ENCODE measurements around the gene CXCR6. TPM values are rescaled to one million over a fixed set of nuclear protein-coding genes. Genes with fewer than 3 reads are reported as not detected.

The CXCR6 gene
- total RNA-seq, 4 donors from 2014 or later: 1.7 to 3.6 (median 2.5) TPM; not detected in 1

DNA sequence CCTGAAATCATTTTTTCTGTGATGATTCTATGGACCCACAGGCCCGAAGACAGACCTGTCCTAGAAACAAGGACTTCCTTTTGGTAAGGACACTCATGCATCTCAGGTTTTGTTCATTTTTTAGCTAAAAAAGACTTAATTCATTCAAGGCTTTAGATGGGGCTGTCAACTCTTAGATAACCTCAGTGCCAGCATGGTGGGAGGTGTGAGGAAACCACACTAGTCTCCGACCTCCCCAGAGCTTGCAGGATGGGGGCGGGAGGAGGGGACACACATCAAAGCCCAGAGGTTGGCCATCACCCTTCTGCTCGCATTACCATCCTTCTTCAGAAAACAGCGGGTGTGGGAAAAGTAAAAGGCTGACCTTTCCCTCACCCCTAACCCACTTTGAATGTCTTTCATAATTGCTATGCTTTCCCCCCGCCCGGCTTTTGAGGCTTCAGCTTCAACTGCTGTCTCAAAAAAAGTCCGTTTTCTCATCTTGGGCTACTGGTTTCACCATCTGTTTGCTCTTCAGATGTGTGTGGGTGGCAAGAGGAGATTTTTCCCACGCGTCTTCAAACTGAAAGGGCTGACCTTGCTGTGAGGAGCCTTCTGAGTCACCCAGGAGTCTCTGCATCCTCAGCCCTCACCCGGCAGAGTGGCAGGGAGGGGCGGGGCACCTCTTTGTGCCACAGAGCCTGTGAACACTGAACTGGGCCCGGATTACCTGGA lies 27.6 kb upstream of the CXCR6 start:
- H3K4me3 ChIP-seq: peak overlapping the region; percentile 0 to 18 (median 12)
- peak in 2 of 3 donors; percentile 74 to 83 for DNase-seq
- no peaks in the 10 kb centered on the region for H3K27me3 ChIP-seq
- no peaks in the 10 kb centered on the region for H3K9me3 ChIP-seq
- TF ChIP-seq, protein P1, sequence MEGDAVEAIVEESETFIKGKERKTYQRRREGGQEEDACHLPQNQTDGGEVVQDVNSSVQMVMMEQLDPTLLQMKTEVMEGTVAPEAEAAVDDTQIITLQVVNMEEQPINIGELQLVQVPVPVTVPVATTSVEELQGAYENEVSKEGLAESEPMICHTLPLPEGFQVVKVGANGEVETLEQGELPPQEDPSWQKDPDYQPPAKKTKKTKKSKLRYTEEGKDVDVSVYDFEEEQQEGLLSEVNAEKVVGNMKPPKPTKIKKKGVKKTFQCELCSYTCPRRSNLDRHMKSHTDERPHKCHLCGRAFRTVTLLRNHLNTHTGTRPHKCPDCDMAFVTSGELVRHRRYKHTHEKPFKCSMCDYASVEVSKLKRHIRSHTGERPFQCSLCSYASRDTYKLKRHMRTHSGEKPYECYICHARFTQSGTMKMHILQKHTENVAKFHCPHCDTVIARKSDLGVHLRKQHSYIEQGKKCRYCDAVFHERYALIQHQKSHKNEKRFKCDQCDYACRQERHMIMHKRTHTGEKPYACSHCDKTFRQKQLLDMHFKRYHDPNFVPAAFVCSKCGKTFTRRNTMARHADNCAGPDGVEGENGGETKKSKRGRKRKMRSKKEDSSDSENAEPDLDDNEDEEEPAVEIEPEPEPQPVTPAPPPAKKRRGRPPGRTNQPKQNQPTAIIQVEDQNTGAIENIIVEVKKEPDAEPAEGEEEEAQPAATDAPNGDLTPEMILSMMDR (IDR thresholded peaks at IDR 0.05): no peak
- no peak for TF ChIP-seq POLR2A (IDR thresholded peaks at IDR 0.05)
- H3K36me3 ChIP-seq: peaks cover 0 to 13% (median 0%) of the 10 kb centered on the region in 3 donors
- H3K27ac ChIP-seq: peak overlapping the region; percentile 40 to 70 (median 64)
- H3K4me1 ChIP-seq: peaks cover 0 to 10% (median 0%) of the 10 kb centered on the region in 4 donors

DNA sequence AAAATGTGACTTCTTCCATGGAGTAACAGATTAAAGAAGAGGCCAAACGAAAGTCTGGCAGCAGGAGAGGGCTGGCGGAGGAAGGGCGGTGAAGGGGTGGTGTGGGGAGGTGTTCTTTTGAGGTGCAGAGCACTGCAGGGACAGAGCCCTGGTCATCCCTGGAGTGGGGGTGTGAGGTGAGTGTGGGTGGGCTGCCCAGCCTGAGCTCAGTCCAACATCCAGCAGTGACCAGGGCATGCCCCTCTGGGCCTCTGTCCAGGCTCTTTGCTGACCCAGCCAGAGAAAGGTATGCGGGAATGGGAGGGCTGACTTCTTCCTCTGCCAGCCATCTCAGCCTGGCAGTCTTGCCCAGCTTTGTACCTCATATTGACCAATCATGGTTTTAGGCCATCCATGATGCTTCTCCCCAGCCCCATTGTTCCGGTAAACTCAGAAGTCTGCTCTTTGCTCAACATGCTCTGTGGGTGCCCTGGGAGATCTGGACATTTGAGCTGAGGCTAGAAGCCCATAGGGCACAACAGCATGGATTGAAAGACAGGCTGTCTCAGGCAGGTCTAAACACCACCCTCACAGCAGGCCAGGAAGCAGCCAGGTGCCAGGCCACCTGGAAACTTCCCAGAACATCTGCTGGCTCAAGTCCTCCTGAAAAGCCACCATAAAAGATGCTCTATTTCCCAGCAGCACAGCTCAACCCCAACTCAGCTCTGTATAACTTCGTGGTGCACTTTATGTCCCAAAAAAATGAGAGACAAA lies 25.9 kb upstream of the CXCR6 start:
- H3K4me1 ChIP-seq: peaks cover 0 to 10% (median 0%) of the 10 kb centered on the region in 4 donors
- H3K9me3 ChIP-seq: no peaks in the 10 kb centered on the region
- no peak for DNase-seq
- no peak overlapping the region for H3K4me3 ChIP-seq
- TF ChIP-seq, protein P1 (IDR thresholded peaks at IDR 0.05): no peak
- TF ChIP-seq POLR2A (IDR thresholded peaks at IDR 0.05): no peak
- no peak overlapping the region for H3K27ac ChIP-seq
- H3K27me3 ChIP-seq: no peaks in the 10 kb centered on the region
- peaks cover 0 to 29% (median 0%) of the 10 kb centered on the region in 3 donors for H3K36me3 ChIP-seq

DNA sequence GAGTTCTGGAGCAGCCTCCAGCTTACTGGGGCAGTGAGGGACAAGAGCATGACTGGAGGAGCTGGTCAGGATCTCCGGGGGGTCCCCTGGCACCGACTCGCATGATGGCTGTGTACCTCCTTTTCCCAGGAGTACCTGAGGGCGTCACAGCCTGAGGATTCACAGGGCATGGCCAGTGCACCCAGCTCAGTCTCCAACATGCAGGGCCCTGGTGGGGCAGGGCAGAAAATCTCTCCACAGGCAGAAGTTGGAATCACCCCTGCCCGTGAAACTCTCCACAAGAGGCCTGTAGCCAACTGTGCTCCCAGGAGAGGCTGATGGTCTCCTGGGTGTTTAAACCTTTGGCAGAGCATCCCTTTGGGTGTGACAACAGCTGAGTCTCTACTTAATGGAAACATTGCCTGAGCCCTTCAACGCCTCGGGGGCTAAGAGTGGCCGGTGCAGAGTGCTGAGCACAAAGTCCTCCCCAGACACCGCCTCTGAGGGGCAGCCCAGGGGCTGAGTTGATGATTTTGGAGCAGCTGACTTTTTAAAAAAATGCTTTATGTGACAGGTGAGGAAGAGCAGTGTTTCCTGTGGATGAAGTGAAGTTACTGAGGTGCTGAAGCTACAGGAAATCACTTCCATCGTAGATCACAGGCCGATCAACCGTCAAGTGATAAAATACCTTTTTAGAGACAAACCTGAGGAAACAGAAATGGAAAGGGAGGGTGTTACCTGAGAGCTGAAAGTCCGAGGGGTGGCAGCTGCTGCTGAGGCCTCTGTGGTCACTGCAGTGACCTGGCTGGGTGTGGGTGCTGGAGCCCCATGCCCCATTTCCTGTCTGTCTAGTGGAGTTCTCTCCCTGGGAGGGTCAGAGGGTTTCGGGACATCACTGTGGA lies 21.9 kb upstream of the CXCR6 start:
- DNase-seq: no peak
- H3K9me3 ChIP-seq: no peaks in the 10 kb centered on the region
- TF ChIP-seq, protein P1 (IDR thresholded peaks at IDR 0.05): no peak
- TF ChIP-seq POLR2A (IDR thresholded peaks at IDR 0.05): no peak

DNA sequence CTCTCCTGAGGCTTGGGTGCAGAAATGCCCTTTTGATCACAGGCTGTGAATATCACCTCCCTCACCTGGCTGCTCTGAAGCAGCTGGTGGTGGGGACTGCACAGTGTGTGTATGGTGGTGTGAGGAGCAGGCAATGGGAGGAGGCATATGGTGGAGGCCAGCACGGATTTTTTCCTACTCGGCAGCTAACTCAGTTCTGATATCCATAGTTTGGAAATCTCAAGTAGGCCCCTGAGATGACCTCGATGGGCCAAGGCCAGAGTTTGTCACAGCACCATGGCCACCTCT lies 21.3 kb upstream of the CXCR6 start:
- TF ChIP-seq, protein P1 (IDR thresholded peaks at IDR 0.05): no peak
- TF ChIP-seq POLR2A (IDR thresholded peaks at IDR 0.05): no peak
- no peaks in the 10 kb centered on the region for H3K27me3 ChIP-seq
- no peak overlapping the region for H3K4me3 ChIP-seq
- peak overlapping the region in 1 of 4 donors; percentile 30 for H3K27ac ChIP-seq
- no peaks in the 10 kb centered on the region for H3K9me3 ChIP-seq
- DNase-seq: no peak
- peaks cover 0 to 57% (median 0%) of the 10 kb centered on the region in 3 donors for H3K36me3 ChIP-seq
- no peaks in the 10 kb centered on the region for H3K4me1 ChIP-seq

More for the DNA sequence above, 21.9 kb upstream of the CXCR6 start:
- Histone ChIP-seq H3K27ac (peak overlapping the region in 1 of 4 donors; percentile 30), H3K4me1 (no peaks in the 10 kb centered on the region), H3K4me3 (no peak overlapping the region), H3K36me3 (peaks cover 0 to 52% (median 0%) of the 10 kb centered on the region in 3 donors), H3K27me3 (no peaks in the 10 kb centered on the region)

DNA sequence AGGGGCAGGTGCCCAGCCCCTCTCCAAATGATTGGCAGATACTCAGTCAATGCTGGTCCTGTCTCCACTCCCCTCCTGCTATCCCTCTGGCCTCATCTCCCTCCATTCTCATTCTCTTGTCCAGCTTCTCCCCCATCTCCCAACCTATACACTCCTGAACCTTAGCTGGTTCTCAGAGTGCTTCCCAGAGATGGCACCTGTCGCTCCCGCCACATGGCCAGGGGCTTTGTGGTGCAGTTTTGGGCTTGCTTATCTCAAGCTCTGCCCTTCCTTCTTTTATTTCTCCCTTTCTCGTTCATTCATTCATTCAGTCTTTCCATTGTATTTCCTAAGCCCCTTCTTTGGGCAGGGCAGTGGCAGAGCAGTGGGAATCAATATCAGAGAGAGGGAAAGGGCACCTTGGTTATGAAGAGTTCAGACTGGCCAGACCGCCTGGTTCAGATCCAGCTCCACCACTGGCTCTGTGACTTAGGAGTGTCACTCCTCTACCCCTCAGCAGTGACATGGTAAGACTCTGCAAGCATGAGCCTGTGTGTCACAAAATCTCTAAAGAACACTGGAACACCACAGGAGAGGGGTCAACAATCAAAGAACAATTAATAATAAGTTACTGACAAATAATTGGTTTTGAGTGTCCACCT lies 20.2 kb upstream of the CXCR6 start:
- TF ChIP-seq, protein P1 (IDR thresholded peaks at IDR 0.05): no peak
- no peak for TF ChIP-seq POLR2A (IDR thresholded peaks at IDR 0.05)
- Histone ChIP-seq H3K36me3 (peaks cover 0 to 64% (median 0%) of the 10 kb centered on the region in 3 donors), H3K4me1 (no peaks in the 10 kb centered on the region), H3K27me3 (no peaks in the 10 kb centered on the region), H3K27ac (no peak overlapping the region), H3K4me3 (no peak overlapping the region), H3K9me3 (no peaks in the 10 kb centered on the region)
- no peak for DNase-seq

All from Peyer's patch (tissue), 4 donors.